ENCODE data around the gene ECE1. TPM values are rescaled to one million over a fixed set of nuclear protein-coding genes. Genes with fewer than 3 reads are reported as not detected.
A peak's percentile ranks its signal among the peaks of the same experiment; 100 is the strongest.

The ECE1 gene
- total and polyA plus RNA-seq, 10 of the 15 experiments (the other 5 are each of a cell fraction or from before 2014, with no cell fraction given): 0.97 to 81.0 (median 37.0) TPM

- FAIRE-seq (peak; percentile 85), ATAC-seq (peak; percentile 79), DNase-seq (ENCODE audit: low read depth, low spot score) (peak; percentile 98)
- SMC1A ChIA-PET (ENCODE audit: uncharacterized antibody, unreplicated experiment): interaction anchor here (0.8 to 7.7 kb wide), 14 partner anchors 9 to 232 kb away, joined by 3 to 123 read pairs (median 6); no protein-coding TSS in a partner anchor
- no TSS peak for BruUV-seq (replicated peaks)
- H3K79me2 ChIP-seq (ENCODE audit: control insufficient read depth, insufficient read depth, low read length): no peaks in the 10 kb centered on the region; the same call in 1 of the 2 replicates
- H3K27ac ChIP-seq (ENCODE audit: control insufficient read depth, insufficient read depth): peak overlapping the region; percentile 96
- no peaks in the 10 kb centered on the region for H4K20me1 ChIP-seq (ENCODE audit: control insufficient read depth, insufficient read depth)
- H3K36me3 ChIP-seq (ENCODE audit: control insufficient read depth in 2 of 2, insufficient read depth in 2 of 2, low read length in 1 of 2): peaks cover 0 to 11% of the 10 kb centered on the region in 2 experiments; a peak in 2 of 4 replicates
- in situ Hi-C loops (cut with MboI): no loop called here
- H3K4me3 ChIP-seq: peak overlapping the region; percentile 72
- H3K9me3 ChIP-seq (replicated peaks; ENCODE audit: control insufficient read depth, insufficient read depth, low read length): no peaks in the 10 kb centered on the region
- no peaks in the 10 kb centered on the region for H3K27me3 ChIP-seq (replicated peaks in 1 of 2; ENCODE audit: control insufficient read depth in 2 of 2, insufficient read depth in 2 of 2, low read length in 1 of 2)
- under 1% methylated on average over 13 of the region's 13 CpGs for WGBS (ENCODE audit: insufficient coverage, insufficient replicate concordance, low lambda C conversion rate, missing lambda C conversion rate)
- POLR2A ChIA-PET: interaction anchor here (0.5 to 7.1 kb wide), 6 partner anchors 18 to 137 kb away, joined by 3 to 88 read pairs (median 32); no protein-coding TSS in a partner anchor
- CTCF ChIA-PET: interaction anchor here (1.3 to 19.3 kb wide), 7 partner anchors 24 to 74 kb away, joined by 4 to 131 read pairs (median 20); no protein-coding TSS in a partner anchor
- H2AFZ ChIP-seq (ENCODE audit: control insufficient read depth, low read depth, low read length): peak overlapping the region; percentile 38
- H3K4me2 ChIP-seq (ENCODE audit: control insufficient read depth, insufficient read depth): peak overlapping the region; percentile 99
- intact Hi-C loops (cut with micrococcal nuclease; ENCODE audit: unreplicated experiment): loop anchor here (1.0 kb wide), 3 partner anchors 30 to 49 kb away; no protein-coding TSS in a partner anchor
- RAD21 ChIA-PET (ENCODE audit: unreplicated experiment): interaction anchor here (0.8 to 5.5 kb wide), 12 partner anchors 18 to 77 kb away, joined by 3 to 97 read pairs (median 12); no protein-coding TSS in a partner anchor
- peaks cover 58% of the 10 kb centered on the region for H3K4me1 ChIP-seq (ENCODE audit: control insufficient read depth, insufficient read depth, low read length)
- peak overlapping the region; percentile 73 for H3K9ac ChIP-seq (ENCODE audit: control insufficient read depth, insufficient read depth, low read length)
- TF ChIP-seq TCF3 (IDR thresholded peaks at IDR 0.05; ENCODE audit: borderline replicate concordance, insufficient read depth, low read depth, low read length) (peak; percentile 73; the same call in 1 of the 2 replicates), FOS (IDR thresholded peaks at IDR 0.05; ENCODE audit: borderline replicate concordance, extremely low read depth, insufficient read length) (no peak), SKIL (IDR thresholded peaks at IDR 0.05; ENCODE audit: low read depth, poor library complexity, severe bottlenecking) (peak; percentile 95), ZNF274 (IDR thresholded peaks at IDR 0.05; ENCODE audit: insufficient read depth, insufficient read length) (no peak), CREM (IDR thresholded peaks at IDR 0.05; ENCODE audit: low read depth) (peak; percentile 89), MAX (IDR thresholded peaks at IDR 0.05; ENCODE audit: low read depth, low read length) (no peak), HSF1 (IDR thresholded peaks at IDR 0.05; ENCODE audit: low read depth, low read length) (no peak), BHLHE40 (IDR thresholded peaks at IDR 0.05; ENCODE audit: borderline replicate concordance in 1 of 2, low read depth in 2 of 2, low read length in 1 of 2) (peak; percentile 71 to 80), SP1 (IDR thresholded peaks at IDR 0.05; ENCODE audit: low read depth, low read length) (peak; percentile 30), SUZ12 (IDR thresholded peaks at IDR 0.05; ENCODE audit: unreplicated experiment) (no peak), WRNIP1 (IDR thresholded peaks at IDR 0.05; ENCODE audit: borderline replicate concordance, low read depth, low read length) (no peak), ASH2L (IDR thresholded peaks at IDR 0.05; ENCODE audit: borderline replicate concordance, low read depth) (peak; percentile 84; the same call in 1 of the 2 replicates), PAX8 (IDR thresholded peaks at IDR 0.05) (no peak), CBFB (IDR thresholded peaks at IDR 0.05; ENCODE audit: low read depth) (peak; percentile 81), CREB1 (IDR thresholded peaks at IDR 0.05; ENCODE audit: low read depth) (peak; percentile 85), RELA (IDR thresholded peaks at IDR 0.05; ENCODE audit: borderline replicate concordance, partially characterized antibody) (peak; percentile 66), CHD1 (IDR thresholded peaks at IDR 0.05; ENCODE audit: low read depth, low read length) (no peak), NR2C1 (IDR thresholded peaks at IDR 0.05) (no peak)
These were observed 4.2 kb upstream of the ECE1 start for GRCh38 chr1:21294266-21294989.

Measured in GM12878 (cell line).